Fibroblast of skin of right biceps (primary cell): ENCODE data around the gene NMT2.
"Not testable (repeated sequence)": the region's sequence is repeated elsewhere in the genome, so short reads cannot be mapped to it uniquely, and the experiment has no call there.

Experiments used
- DNase-seq: peaks from one replicate; pipeline ENCODE4 v3.0.0-alpha.2; 2013

Gene NMT2

GRCh38 chr10:15168291-15168785 is at the start of gene NMT2:
TSS of gene NMT2 (minus strand) at chr10:15168693. CDS start at chr10:15168612, 81 bp downstream.
- no peak for DNase-seq

DNA sequence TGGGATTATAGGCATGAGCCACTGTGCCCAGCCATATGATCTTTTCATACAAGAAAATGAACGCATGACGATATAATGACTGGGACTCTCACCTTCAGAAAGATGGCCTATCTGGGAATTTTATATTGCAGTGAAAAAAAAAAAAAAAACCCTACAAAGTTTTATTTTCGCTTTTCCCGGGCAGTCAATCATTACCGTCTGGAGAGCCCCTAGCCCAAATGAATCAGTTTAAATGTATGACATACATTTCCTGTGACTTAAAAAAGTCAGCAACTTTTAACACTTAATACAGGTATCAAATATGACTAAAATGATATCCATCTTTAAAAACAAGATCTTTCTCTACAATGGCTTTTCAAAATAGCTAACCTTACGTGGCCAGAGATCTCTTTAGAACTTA is 48.2 kb upstream of the NMT2 start:
- DNase-seq: no peak

DNA sequence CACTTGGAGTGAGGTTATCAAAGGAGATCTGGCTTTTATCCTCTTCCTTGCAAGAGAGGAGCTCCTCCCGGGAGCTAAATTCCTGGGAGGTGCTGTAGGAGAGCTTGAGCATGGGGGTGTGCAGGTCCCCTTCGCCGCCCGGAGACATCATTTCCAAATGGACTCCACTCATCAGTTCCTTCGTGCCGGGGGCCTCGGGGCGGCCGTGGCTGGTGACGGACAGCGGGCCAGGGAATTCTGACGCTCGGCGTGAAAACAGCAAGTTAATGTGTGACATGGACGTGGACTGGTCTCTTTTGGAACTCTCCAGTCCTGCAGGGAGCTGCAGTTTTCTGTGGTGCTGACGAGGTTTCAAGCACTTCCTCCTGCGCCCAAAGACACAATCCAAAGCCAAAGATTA is 45.7 kb upstream of the NMT2 start:
- no peak for DNase-seq

DNA sequence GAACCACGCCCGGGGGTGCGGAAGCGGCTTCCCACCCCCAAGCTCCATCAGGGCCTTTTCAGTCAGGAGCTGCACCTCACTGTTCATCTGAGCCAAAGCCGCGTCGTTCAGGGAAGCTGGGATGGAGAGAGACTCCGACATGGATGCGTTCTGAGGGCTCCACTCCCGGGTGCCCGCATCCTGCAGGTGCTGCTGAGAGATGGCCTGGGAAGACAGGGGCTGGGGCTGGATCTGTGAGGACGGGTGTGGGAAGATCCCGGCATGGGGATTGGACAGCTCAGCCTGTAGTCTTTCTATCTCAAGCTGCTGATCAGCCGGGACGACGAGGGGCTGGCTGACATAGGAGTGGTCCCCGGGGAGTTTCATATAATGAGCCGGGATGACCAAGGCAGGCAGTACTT is 45.0 kb upstream of the NMT2 start:
- no peak for DNase-seq

- peak; percentile 91 for DNase-seq
These were observed 43.0 kb upstream of the NMT2 start for GRCh38 chr10:15211464-15211979.

GRCh38 chr10:15210521-15210920 is 42.0 kb upstream of the NMT2 start:
- no peak for DNase-seq

DNA sequence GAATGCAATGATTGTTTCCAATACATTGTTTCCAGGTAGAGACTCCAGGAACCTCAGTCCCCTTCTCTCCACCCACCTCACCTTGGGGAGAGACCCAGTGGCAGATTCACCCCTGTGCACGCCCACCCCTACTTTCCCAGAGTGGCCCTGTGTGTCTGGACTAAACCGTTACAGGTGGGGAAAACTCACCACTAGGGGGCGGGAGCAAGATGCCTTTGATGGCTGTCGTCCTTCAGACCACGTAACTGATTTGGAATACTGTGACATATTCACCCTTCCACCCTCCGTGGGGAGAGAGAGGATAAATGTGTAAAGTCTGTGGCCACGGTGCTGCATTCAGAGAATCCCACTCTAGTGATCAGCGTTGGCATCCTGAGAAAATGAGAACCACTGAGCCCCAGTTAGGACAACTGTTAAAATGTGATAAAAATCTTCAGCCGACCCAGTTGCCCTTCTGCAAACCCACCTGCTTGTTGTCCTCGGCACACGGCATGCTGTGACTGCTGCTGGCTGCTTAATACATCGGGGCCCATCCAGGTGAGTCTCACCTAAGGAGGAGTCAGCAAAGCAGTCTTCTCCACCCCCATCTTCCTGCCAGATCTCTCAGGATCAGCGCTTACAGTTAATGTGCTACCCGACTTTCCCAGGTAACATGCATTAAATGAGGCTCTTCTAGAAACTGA is 41.5 kb upstream of the NMT2 start:
- DNase-seq: peak; percentile 74

- no peak for DNase-seq
These were observed 39.7 kb upstream of the NMT2 start for GRCh38 chr10:15208221-15208620.

DNA sequence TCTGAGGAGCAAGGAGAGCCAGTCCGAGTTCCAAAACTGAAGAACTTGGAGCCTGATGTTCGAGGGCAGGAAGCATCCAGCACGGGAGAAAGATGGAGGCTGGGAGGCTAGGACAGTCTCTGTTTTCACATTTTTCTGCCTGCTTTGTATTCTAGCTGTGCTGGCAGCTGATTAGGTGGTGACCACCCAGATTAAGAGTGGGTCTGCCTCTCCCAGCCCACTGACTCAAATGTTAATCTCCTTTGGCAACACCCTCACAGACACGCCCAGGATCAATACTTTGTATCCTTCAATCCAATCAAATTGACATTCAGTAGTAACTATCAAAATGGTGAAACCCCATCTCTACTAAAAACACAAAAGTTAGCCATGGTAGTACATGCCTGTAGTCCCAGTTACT is 38.9 kb upstream of the NMT2 start:
- DNase-seq: not testable (repeated sequence)

- DNase-seq: peak; percentile 49
These were observed 34.1 kb upstream of the NMT2 start for GRCh38 chr10:15202639-15203038.

- not testable (repeated sequence) for DNase-seq
These were observed 33.8 kb upstream of the NMT2 start for GRCh38 chr10:15202301-15202621.

DNA sequence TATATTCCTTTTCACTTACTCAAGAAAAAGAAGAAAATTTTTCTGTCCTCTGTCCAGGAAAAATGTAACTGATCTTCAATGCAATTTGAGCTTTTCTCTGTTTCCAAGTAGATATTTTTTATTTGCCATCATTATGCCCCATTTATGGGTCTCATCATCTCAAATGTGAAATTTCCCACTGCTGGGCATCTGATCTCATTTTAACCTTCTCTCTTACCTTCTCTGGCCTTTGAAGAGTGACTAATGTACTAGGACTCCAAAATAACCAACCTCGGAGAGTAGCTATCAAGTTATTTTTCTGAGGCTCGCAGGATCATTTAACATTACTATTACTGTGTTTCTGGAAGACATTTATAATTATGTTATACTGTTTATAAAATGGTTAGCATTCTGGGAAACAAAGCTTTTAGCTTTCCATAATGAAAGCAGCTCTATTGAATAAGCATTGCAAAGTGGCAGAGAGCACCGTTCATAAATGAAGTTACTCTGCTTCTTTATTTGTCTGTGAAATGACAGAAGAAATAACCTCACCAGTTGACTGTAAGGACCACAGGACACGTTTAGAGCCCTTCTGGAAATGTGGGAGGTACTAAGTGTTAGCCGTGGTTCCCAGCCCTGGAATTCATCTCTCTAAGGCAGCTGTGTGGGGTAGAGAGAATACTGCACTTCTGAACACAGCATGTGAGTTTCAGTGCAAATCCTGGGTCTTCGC is 33.3 kb upstream of the NMT2 start:
- peak; percentile 60 for DNase-seq

- DNase-seq: peak; percentile 97
These were observed 32.1 kb upstream of the NMT2 start for GRCh38 chr10:15200626-15201025.

GRCh38 chr10:15197911-15198310 is 29.4 kb upstream of the NMT2 start:
- no peak for DNase-seq

DNA sequence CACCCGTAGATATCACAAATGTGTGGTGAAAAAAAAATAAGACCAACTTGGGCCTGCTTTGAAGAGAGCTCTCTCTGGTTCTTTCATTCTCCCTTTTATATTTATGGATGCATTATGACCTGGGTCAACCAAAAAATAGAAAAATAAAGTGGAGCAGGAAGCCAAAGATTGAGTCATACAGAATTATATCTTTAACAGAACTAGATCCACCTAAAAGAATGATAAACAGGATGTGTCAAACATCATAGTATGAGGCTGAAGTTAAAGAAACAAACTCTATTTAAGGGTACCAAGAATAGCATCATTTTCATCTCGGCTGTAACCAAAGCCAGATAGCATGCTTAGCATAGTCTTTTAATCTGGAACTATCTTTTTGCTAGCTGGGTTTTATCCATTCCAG is 28.8 kb upstream of the NMT2 start:
- DNase-seq: peak; percentile 70

GRCh38 chr10:15196021-15196834 is 27.7 kb upstream of the NMT2 start:
- DNase-seq: no peak

GRCh38 chr10:15189133-15189885 is 20.8 kb upstream of the NMT2 start:
- no peak for DNase-seq

DNA sequence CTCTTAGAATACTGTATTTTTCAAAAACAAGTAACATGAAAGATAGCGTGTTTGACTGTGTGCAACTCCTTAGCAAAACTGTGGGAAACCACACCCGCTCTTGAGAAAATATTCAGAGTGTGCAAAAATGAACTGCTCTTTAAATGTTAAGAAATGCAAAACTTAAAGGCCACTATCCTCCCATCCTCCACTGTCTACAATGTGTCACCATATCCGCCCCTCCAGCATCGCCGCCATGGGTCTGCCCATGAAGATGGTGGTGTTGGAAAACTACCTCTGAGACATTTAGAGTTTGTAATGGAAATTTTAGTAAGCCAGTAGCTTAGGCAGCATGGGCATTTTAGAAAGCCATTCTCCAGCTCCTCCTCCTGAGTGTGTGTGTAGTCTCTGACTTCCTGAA is 20.1 kb upstream of the NMT2 start:
- no peak for DNase-seq

DNA sequence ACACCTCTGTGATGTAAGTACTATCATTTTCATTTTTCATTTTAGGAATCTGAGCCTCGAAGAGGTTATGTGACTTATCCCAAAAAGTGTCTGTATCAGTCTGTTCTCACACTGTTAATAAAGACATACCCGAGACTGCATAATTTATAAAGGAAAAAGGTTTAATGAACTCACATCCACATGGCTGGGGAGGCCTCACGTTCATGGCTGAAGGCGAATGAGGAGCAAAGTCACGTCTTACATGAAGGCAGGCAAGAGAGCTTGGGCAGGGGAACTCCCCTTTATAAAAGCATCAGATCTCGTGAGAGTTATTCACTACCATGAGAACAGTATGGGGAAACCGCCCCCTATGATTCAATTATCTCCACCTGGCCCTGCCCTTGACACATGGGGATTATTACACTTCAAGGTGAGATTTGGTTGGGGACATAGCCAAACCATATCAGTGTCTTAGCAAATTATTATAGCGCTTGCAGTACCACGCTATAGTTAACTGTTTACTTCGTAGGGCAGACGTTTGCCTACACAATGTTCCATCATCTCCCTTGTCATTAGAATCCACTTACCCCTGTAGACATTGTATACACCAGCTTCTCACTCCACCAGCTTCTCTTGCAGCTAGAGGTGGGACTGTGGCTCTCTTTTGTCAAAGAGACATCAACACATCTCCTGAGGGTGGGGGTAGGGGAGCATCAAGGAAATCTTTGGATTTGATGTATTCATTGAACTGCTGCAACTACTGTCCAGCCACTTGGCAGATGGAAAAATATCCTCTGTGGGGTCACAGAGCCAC is 15.4 kb upstream of the NMT2 start:
- DNase-seq: no peak

- peak; percentile 74 for DNase-seq
These were observed 14.2 kb upstream of the NMT2 start for GRCh38 chr10:15182540-15183207.

GRCh38 chr10:15181576-15182156 is 13.2 kb upstream of the NMT2 start:
- no peak for DNase-seq
